Mucosa of descending colon (tissue), 3 donors: ENCODE data around the gene RXRB. TPM values are rescaled to one million over a fixed set of nuclear protein-coding genes. Genes with fewer than 3 reads are reported as not detected.
A peak's percentile ranks its signal among the peaks of the same experiment; 100 is the strongest.

Experiments used
- ATAC-seq: fragments of 200-7000 bp; cut with Tn5 transposase; one replicate; pipeline ENCODE4 v1.9.1; 2020; ENCODE audit warnings: mild to moderate bottlenecking, moderate library complexity
- DNase-seq, 3 donors: peaks; one replicate each; pipeline ENCODE4 v3.0.0-alpha.2; 2020
- H3K36me3 ChIP-seq: fragments of 200-600 bp; one replicate; pipeline ENCODE4 v1.8.0; 2021; ENCODE audit warnings: low read depth, mild to moderate bottlenecking
- H3K4me1 ChIP-seq: fragments of 200-600 bp; one replicate; pipeline ENCODE4 v1.8.0; 2021; ENCODE audit warnings: low read depth, mild to moderate bottlenecking
- H3K4me3 ChIP-seq: fragments of 200-600 bp; one replicate; pipeline ENCODE4 v1.8.0; 2021; ENCODE audit warnings: mild to moderate bottlenecking
- H3K9me3 ChIP-seq: fragments of 200-600 bp; one replicate; pipeline ENCODE4 v1.8.0; 2021; ENCODE audit warnings: mild to moderate bottlenecking
- CTCF ChIP-seq: fragments of 200-600 bp; IDR thresholded peaks from one replicate; pipeline ENCODE4 v1.8.0; 2022; ENCODE audit warnings: antibody characterized with exemption, mild to moderate bottlenecking
- intact Hi-C, 2 donors: fragments of 100-400 bp; cut with DNase I in 1 of 2; cut with micrococcal nuclease in 1 of 2; formaldehyde crosslinking; loops; one replicate each; pipeline versions ENCODE4 v1.11.0 to v1.11.1; 2022; cut with DNase I, micrococcal nuclease
- total RNA-seq, 3 donors: library from RNA; stranded (reverse); fragmentation: NEBNext Ultra II Directional in 2 of 3; extraction: Animal tissue kit (Norgen Biotek cat#: 25700) in 2 of 3; gene quantifications; one replicate each; pipeline versions ENCODE4 v1.2.1 to v1.2.4, GENCODE V29; 2021 to 2023
- donor health status: DM: no; HTN: no; CAD: no; lungs with moderate emphysema.
- donor health status: DM: no; HTN: no; CAD: no.
- donor health status: DM: no; HTN: yes; CAD: no.

RXRB gene
- total RNA-seq, 3 donors from 2014 or later: 45.4 to 51.1 (median 51.1) TPM

- TF ChIP-seq CTCF: peak; percentile 95
- Histone ChIP-seq H3K4me1 (peaks cover 15% of the 10 kb centered on the region), H3K36me3 (no peaks in the 10 kb centered on the region), H3K4me3 (no peak overlapping the region), H3K9me3 (no peaks in the 10 kb centered on the region)
- DNase-seq: peak; percentile 92 to 94 (median 93)
- peak; percentile 81 for ATAC-seq
- intact Hi-C loops: loop anchor here (5.0 to 10.0 kb wide), 3 partner anchors 131 to 233 kb away; no protein-coding TSS in a partner anchor
These were observed 47.6 kb upstream of the RXRB start for GRCh38 chr6:33247977-33248642.

DNA sequence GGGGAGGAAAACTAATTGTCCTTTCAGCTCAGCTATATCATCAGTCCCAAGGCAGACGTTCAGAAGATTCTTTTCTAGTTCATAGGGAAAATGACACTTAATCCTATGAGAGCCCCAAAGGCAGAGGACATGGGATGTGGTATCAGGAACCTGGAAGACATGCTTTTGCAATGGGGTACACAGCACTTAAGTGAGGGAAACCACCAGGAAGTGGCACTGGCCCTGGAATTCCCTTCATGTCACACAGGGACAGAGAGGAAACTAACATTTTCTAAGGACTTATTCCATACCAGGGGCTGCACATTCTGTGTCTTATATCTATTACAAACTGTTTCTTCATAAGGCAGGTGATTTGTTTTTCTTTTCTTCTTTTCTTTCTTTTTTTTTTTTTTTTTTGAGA lies 43.0 kb upstream of the RXRB start:
- no peaks in the 10 kb centered on the region for H3K36me3 ChIP-seq
- ATAC-seq: no peak
- no peaks in the 10 kb centered on the region for H3K9me3 ChIP-seq
- H3K4me1 ChIP-seq: peaks cover under 1% of the 10 kb centered on the region
- intact Hi-C loops: loop anchor here (10.0 kb wide), 2 partner anchors 129 to 229 kb away; no protein-coding TSS in a partner anchor
- TF ChIP-seq CTCF: no peak
- H3K4me3 ChIP-seq: no peak overlapping the region
- no peak for DNase-seq

- Histone ChIP-seq H3K4me3 (no peak overlapping the region), H3K9me3 (no peaks in the 10 kb centered on the region), H3K36me3 (no peaks in the 10 kb centered on the region), H3K4me1 (no peaks in the 10 kb centered on the region)
- TF ChIP-seq CTCF: no peak
- no peak for DNase-seq
- ATAC-seq: no peak
- intact Hi-C loops: loop anchor here (10.0 kb wide), 2 partner anchors 127 to 227 kb away; no protein-coding TSS in a partner anchor
These were observed 41.5 kb upstream of the RXRB start for GRCh38 chr6:33241968-33242367.

DNA sequence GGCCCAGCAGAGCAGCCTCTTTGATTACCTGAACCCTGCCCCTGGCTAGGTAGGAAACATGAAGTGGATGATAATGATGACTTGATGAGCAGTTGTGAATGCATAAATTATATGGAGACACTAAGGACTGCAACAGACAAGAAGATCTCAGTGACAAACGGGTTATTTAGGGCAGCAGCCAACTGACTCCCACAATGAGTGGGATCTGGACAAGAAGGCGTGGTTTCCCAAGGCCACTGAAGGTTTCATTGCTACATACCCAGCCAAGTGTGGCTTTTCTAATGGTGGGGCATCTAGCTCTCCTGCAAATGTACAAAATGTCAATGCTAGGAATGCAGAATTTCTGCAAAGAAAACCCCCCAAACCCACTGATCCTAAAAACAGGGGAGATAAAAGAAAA lies 37.3 kb upstream of the RXRB start:
- Histone ChIP-seq H3K9me3 (no peaks in the 10 kb centered on the region), H3K36me3 (no peaks in the 10 kb centered on the region), H3K4me3 (no peak overlapping the region), H3K4me1 (no peaks in the 10 kb centered on the region)
- intact Hi-C loops: no loop called here
- ATAC-seq (no peak), DNase-seq (no peak)
- no peak for TF ChIP-seq CTCF

DNA sequence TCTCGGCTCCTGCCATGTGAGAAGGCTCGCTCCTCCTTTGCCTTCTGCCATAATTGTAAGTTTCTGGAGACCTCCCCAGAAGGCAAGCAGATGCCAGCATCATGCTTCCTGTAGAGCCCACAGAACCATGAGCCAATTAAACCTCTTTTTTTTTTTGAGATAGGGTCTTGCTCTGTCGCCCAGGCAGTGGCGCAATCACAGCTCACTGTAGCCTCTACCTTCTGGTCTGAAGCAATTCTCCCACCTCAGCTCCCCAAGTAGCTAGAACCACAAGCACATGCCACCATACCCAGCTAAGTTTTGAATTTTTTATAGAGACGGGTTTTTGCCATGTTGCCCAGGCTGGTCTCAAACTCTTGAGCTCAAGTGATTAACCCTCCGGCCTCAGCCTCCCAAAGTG lies 36.4 kb upstream of the RXRB start:
- Histone ChIP-seq H3K4me1 (no peaks in the 10 kb centered on the region), H3K36me3 (no peaks in the 10 kb centered on the region), H3K4me3 (no peak overlapping the region), H3K9me3 (no peaks in the 10 kb centered on the region)
- ATAC-seq: no peak
- TF ChIP-seq CTCF: no peak
- no peak for DNase-seq
- intact Hi-C loops: no loop called here
